Measurements from ENCODE around the gene TMUB2. TPM values are rescaled to one million over a fixed set of nuclear protein-coding genes. Genes with fewer than 3 reads are reported as not detected.
"Not testable (repeated sequence)": the region's sequence is repeated elsewhere in the genome, so short reads cannot be mapped to it uniquely, and the experiment has no call there.

TMUB2 gene
- total and polyA plus RNA-seq, 2 donors from 2014 or later, result 37.7 to 39.2 TPM

- intact Hi-C loops (cut with DNase I), result no loop called here
- Histone ChIP-seq H3K9me3 (ENCODE audit: control insufficient read depth in 2 of 3, insufficient read depth in 1 of 3, low read length in 3 of 3) (no peaks in the 10 kb centered on the region), H3K9ac (ENCODE audit: low read length in 3 of 3) (no peak overlapping the region), H3K27ac (ENCODE audit: low read depth in 2 of 2, low read length in 2 of 2) (no peak overlapping the region), H3K27me3 (ENCODE audit: control insufficient read depth, insufficient read depth, low read length) (no peaks in the 10 kb centered on the region), H3K4me3 (ENCODE audit: low read length in 3 of 3) (no peak overlapping the region), H3K36me3 (ENCODE audit: control insufficient read depth in 2 of 3, insufficient read depth in 3 of 3, low read length in 3 of 3) (no peaks in the 10 kb centered on the region), H3K4me1 (ENCODE audit: control insufficient read depth in 2 of 3, insufficient read depth in 2 of 3, low read depth in 1 of 3, low read length in 3 of 3) (no peaks in the 10 kb centered on the region)
- DNase-seq, result no peak
- no peak for TF ChIP-seq CTCF (IDR thresholded peaks at IDR 0.05; ENCODE audit: borderline replicate concordance, extremely low read depth, insufficient read depth)
- no peak for FAIRE-seq
These were observed 49.7 kb downstream of the TMUB2 start for GRCh38 chr17:44236444-44236991.

- H3K27ac ChIP-seq (ENCODE audit: low read depth in 2 of 2, low read length in 2 of 2); FAIRE-seq; H3K36me3 ChIP-seq (ENCODE audit: control insufficient read depth in 2 of 3, insufficient read depth in 3 of 3, low read length in 3 of 3); DNase-seq; H3K9me3 ChIP-seq (ENCODE audit: control insufficient read depth in 2 of 3, insufficient read depth in 1 of 3, low read length in 3 of 3); H3K4me1 ChIP-seq (ENCODE audit: control insufficient read depth in 2 of 3, insufficient read depth in 2 of 3, low read depth in 1 of 3, low read length in 3 of 3); H3K9ac ChIP-seq (ENCODE audit: low read length in 3 of 3); H3K4me3 ChIP-seq (ENCODE audit: low read length in 3 of 3); H3K27me3 ChIP-seq (ENCODE audit: control insufficient read depth, insufficient read depth, low read length); intact Hi-C loops (cut with DNase I): not testable (repeated sequence)
These were observed 51.1 kb downstream of the TMUB2 start for GRCh38 chr17:44237886-44238285.

- TF ChIP-seq CTCF (IDR thresholded peaks at IDR 0.05; ENCODE audit: borderline replicate concordance, extremely low read depth, insufficient read depth), result no peak
- Histone ChIP-seq H3K27me3 (ENCODE audit: control insufficient read depth, insufficient read depth, low read length) (no peaks in the 10 kb centered on the region), H3K4me1 (ENCODE audit: control insufficient read depth in 2 of 3, insufficient read depth in 2 of 3, low read depth in 1 of 3, low read length in 3 of 3) (peaks cover 0 to 3% (median 0%) of the 10 kb centered on the region in 3 donors), H3K9me3 (ENCODE audit: control insufficient read depth in 2 of 3, insufficient read depth in 1 of 3, low read length in 3 of 3) (no peaks in the 10 kb centered on the region), H3K4me3 (ENCODE audit: low read length in 3 of 3) (no peak overlapping the region), H3K36me3 (ENCODE audit: control insufficient read depth in 2 of 3, insufficient read depth in 3 of 3, low read length in 3 of 3) (no peaks in the 10 kb centered on the region), H3K27ac (ENCODE audit: low read depth in 2 of 2, low read length in 2 of 2) (no peak overlapping the region), H3K9ac (ENCODE audit: low read length in 3 of 3) (no peak overlapping the region)
- no peak for DNase-seq
- intact Hi-C loops (cut with DNase I), result no loop called here
- no peak for FAIRE-seq
These were observed 54.4 kb downstream of the TMUB2 start for GRCh38 chr17:44241106-44241624.

Small RNA genes lying within 50 kb of the gene (microRNA-seq; reads per million reads assigned to microRNA genes)
- not detected for gene MIR6782

Other genes starting within 250 kb of the TMUB2 start
- gene PPY, start 244.5 kb upstream of the TMUB2 start, total RNA-seq, result not detected
- gene PPY, start 244.5 kb upstream of the TMUB2 start, polyA plus RNA-seq (ENCODE audit: insufficient read depth, low read depth, low replicate concordance), result not detected
- gene PYY, start 233.0 kb upstream of the TMUB2 start, total RNA-seq, result not detected
- not detected for gene PYY, start 233.0 kb upstream of the TMUB2 start, polyA plus RNA-seq (ENCODE audit: insufficient read depth, low read depth, low replicate concordance)
- gene NAGS, start 182.3 kb upstream of the TMUB2 start, total RNA-seq, result 3.5 TPM
- gene NAGS, start 182.3 kb upstream of the TMUB2 start, polyA plus RNA-seq (ENCODE audit: insufficient read depth, low read depth, low replicate concordance), result 8.7 TPM
- gene TMEM101, start 172.0 kb upstream of the TMUB2 start, total RNA-seq, result 31.2 TPM
- 111 TPM for gene TMEM101, start 172.0 kb upstream of the TMUB2 start, polyA plus RNA-seq (ENCODE audit: insufficient read depth, low read depth, low replicate concordance)
- gene LSM12, start 120.3 kb upstream of the TMUB2 start, total RNA-seq, result 47.6 TPM
- 29.0 TPM for gene LSM12, start 120.3 kb upstream of the TMUB2 start, polyA plus RNA-seq (ENCODE audit: insufficient read depth, low read depth, low replicate concordance)
- gene G6PC3, start 116.2 kb upstream of the TMUB2 start, total RNA-seq, result 70.0 TPM
- 150 TPM for gene G6PC3, start 116.2 kb upstream of the TMUB2 start, polyA plus RNA-seq (ENCODE audit: insufficient read depth, low read depth, low replicate concordance)
- 35.6 TPM for gene HDAC5, start 63.3 kb upstream of the TMUB2 start, total RNA-seq
- 25.3 TPM for gene HDAC5, start 63.3 kb upstream of the TMUB2 start, polyA plus RNA-seq (ENCODE audit: insufficient read depth, low read depth, low replicate concordance)
- 0.88 TPM for gene HROB, start 45.0 kb upstream of the TMUB2 start, total RNA-seq
- 0.17 TPM for gene HROB, start 45.0 kb upstream of the TMUB2 start, polyA plus RNA-seq (ENCODE audit: insufficient read depth, low read depth, low replicate concordance)
- 0.25 TPM for gene ASB16, start 16.3 kb upstream of the TMUB2 start, total RNA-seq
- gene ASB16, start 16.3 kb upstream of the TMUB2 start, polyA plus RNA-seq (ENCODE audit: insufficient read depth, low read depth, low replicate concordance), result 0.90 TPM
- gene ATXN7L3, start 12.9 kb downstream of the TMUB2 start, total RNA-seq, result 64.8 TPM
- 20.0 TPM for gene ATXN7L3, start 12.9 kb downstream of the TMUB2 start, polyA plus RNA-seq (ENCODE audit: insufficient read depth, low read depth, low replicate concordance)
- 98.8 TPM for gene UBTF, start 32.7 kb downstream of the TMUB2 start, total RNA-seq
- gene UBTF, start 32.7 kb downstream of the TMUB2 start, polyA plus RNA-seq (ENCODE audit: insufficient read depth, low read depth, low replicate concordance), result 46.1 TPM
- gene SLC4A1, start 81.2 kb downstream of the TMUB2 start, total RNA-seq, result 2.1 TPM
- 201 TPM for gene SLC4A1, start 81.2 kb downstream of the TMUB2 start, polyA plus RNA-seq (ENCODE audit: insufficient read depth, low read depth, low replicate concordance)
- 2.2 TPM for gene RUNDC3A, start 121.6 kb downstream of the TMUB2 start, total RNA-seq
- 6.4 TPM for gene RUNDC3A, start 121.6 kb downstream of the TMUB2 start, polyA plus RNA-seq (ENCODE audit: insufficient read depth, low read depth, low replicate concordance)
- 107 TPM for gene SLC25A39, start 137.9 kb downstream of the TMUB2 start, total RNA-seq
- gene SLC25A39, start 137.9 kb downstream of the TMUB2 start, polyA plus RNA-seq (ENCODE audit: insufficient read depth, low read depth, low replicate concordance), result 389 TPM
- 353 TPM for gene GRN, start 158.3 kb downstream of the TMUB2 start, total RNA-seq
- 235 TPM for gene GRN, start 158.3 kb downstream of the TMUB2 start, polyA plus RNA-seq (ENCODE audit: insufficient read depth, low read depth, low replicate concordance)
- gene FAM171A2, start 176.9 kb downstream of the TMUB2 start, total RNA-seq, result 0.94 TPM
- gene FAM171A2, start 176.9 kb downstream of the TMUB2 start, polyA plus RNA-seq (ENCODE audit: insufficient read depth, low read depth, low replicate concordance), result 1.6 TPM
- 1.7 TPM for gene ITGA2B, start 202.7 kb downstream of the TMUB2 start, total RNA-seq
- gene ITGA2B, start 202.7 kb downstream of the TMUB2 start, polyA plus RNA-seq (ENCODE audit: insufficient read depth, low read depth, low replicate concordance), result 0.67 TPM

Measured in kidney (tissue), 14 donors.